GM12874 (cell line): ENCODE measurements around the gene MCF2L.

Experiments
- TF ChIP-seq, protein P1 (sequence below): IDR thresholded peaks from 2 replicates; pipeline ENCODE4 v1.5.1; 2011; ENCODE audit warnings: low read depth, mild to moderate bottlenecking, control low read depth, low read length, moderate library complexity; ENCODE audit not compliant: insufficient read depth

The MCF2L gene

DNA sequence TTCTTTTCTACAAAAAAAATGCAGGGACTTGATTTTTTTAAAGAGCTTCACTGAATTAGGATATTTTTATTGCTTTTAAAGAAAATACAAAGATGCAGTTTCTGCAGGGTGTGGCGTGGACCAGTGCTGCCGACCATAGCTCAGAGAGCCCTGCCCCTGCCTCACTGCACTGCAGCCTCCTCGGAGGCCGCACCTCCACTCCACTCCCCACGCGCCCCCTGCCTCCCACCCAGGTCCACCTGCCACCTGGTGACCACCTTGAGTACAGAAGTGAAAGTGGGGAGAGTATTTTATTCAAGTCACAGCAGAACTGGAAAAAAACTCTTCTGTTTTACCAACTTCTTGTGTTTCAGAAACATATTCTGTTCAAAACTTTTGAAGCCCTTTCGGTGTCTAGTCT is 128.6 kb downstream of the MCF2L start:
- TF ChIP-seq, protein P1, sequence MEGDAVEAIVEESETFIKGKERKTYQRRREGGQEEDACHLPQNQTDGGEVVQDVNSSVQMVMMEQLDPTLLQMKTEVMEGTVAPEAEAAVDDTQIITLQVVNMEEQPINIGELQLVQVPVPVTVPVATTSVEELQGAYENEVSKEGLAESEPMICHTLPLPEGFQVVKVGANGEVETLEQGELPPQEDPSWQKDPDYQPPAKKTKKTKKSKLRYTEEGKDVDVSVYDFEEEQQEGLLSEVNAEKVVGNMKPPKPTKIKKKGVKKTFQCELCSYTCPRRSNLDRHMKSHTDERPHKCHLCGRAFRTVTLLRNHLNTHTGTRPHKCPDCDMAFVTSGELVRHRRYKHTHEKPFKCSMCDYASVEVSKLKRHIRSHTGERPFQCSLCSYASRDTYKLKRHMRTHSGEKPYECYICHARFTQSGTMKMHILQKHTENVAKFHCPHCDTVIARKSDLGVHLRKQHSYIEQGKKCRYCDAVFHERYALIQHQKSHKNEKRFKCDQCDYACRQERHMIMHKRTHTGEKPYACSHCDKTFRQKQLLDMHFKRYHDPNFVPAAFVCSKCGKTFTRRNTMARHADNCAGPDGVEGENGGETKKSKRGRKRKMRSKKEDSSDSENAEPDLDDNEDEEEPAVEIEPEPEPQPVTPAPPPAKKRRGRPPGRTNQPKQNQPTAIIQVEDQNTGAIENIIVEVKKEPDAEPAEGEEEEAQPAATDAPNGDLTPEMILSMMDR = no peak

DNA sequence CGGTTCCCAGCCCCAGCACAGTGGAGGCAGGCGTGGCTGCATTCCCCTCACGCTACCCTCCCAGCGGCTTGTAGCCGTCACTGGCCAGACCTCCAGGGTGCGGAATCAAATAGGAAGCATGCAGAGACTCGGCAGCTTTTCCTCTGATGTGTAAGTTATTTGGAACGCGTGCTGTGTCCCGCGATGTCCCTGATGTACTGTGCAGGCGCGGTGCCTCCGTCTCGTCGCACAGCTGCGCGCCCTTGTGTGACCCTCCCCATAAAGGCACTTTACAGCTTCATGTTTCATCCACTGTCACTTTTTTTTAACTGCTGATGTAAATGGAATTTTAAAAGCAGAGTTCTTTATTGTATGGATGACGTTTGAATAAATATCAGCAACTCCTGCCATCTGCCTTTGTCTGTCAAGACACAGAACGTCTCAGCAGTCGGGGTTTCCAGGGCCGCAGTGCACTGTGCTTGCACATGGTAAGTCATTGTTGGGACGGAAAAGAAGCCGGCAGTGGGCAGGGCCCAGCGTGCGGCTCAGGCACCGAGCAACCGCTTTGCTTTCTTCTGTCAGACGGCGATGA is 129.2 kb downstream of the MCF2L start:
- TF ChIP-seq, protein P1 = no peak

DNA sequence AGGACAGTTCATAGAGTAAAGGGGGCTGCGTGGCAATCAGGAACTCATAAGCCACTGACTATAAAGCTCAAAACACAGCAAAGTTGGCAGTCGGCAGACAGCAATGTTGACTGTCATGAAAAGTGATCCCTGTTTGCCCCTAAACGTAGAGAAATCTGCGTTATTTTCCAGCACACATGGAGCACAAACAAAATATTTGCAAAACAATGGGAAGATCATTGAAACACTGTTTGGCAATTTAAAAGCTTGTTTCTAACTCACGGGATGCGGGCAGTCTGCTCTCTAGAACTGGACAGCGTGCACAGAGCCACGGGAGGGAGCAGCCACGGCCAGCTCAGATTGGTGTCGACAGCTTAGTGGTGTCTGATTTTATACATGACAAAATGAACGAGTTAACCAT is 130.1 kb downstream of the MCF2L start:
- TF ChIP-seq, protein P1 = no peak

DNA sequence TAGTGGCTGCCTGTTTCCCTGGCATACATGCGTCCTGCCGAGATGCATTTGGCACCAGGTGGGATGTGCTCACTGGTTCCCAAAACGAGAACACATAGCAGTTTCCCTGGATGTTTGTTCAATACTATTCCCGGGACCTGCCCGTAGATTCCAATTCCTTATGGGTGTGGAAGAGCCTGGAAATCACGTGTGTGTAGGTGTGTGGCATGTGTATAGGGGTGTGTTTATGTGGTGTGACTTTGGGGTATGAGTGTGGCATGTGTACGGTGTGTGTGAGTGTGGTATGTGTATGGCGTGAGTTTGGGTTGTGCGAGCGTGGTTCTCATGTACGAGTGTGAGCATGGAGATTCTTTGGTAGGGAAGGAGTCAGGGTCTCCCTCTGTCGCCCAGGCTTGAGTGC is 133.7 kb downstream of the MCF2L start:
- TF ChIP-seq, protein P1 = no peak

DNA sequence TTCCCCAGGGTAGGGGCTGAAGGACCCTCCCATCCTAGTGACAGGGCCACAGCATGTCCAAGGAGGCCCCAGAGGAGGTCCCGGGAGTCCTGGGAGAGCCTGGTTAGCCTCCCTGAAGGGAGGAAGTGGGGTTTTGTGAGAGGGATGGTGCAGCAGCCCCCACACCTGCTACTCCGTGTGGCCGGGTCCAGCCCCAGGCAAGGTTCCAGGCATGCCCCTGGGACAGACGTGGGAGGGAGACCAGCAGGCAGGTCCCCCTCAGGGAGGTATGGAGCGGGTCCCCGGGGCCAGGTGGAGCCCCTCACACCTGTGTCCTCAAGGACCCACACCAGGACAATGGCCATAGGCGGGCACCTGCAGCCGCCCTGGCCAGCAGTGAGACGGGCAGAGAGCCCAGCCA is 134.6 kb downstream of the MCF2L start:
- TF ChIP-seq, protein P1 = no peak

DNA sequence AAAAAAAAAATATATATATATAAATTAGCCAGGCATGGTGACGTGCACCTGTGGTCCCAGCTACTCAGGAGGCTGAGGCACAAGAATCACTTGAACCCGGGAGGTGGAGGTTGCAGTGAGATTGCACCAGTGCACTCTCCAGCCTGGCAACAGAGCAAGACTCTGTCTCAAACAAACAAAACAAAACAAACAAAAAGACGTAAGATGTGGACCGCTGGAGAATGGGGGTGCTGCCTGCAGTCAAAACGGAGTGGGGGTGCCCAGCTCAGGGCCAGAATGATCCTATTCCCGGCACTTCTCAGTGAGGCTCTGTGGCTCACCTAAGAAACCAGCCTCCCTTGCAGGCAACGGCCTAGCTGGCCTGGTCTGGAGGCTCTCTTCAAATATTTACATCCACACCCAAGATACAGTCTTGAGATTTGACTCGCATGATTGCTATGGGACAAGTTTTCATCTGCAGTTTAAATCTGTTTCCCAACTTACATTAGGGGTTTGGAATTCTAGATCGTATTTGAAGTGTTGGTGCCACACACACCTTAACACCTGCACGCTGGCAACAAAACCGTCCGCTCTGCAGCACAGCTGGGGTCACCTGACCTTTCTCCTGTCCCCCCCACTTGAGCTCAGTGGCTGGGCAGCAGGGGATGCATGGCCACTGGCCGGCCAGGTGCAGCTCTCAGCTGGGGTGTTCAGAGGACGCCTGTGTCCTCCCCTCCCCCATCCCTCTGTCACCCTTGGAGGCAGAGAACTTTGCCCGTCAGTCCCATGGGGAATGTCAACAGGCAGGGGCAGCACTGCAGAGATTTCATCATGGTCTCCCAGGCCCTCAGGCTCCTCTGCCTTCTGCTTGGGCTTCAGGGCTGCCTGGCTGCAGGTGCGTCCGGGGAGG is 136.3 kb downstream of the MCF2L start, which contains the start of gene F7:
Gene F7, plus strand, starts transcription at position 760 of the 889 bp plus-strand sequence. Its CDS starts 51 bp downstream, at position 811.
- TF ChIP-seq, protein P1 = no peak

DNA sequence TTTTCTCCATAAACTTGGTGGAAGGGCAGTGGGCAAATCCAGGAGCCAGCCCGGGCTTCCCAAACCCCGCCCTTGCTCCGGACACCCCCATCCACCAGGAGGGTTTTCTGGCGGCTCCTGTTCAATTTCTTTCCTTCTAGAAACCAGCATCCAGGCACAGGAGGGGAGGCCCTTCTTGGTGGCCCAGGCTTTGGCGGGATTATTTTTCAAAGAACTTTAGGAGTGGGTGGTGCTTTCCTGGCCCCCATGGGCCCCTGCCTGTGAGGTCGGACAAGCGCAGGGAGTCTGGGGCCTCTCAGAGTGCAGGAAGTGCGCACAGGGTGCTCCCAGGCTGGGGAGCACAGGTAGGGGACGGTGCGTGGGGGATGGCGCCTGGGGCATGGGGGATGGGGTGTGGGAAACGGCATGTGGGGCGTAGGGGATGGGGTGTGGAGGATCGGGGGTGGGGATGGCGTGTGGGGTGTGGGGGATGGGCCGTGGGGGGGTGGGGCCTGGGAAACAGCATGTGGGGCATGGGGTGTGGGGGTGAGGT is 137.0 kb downstream of the MCF2L start:
- TF ChIP-seq, protein P1 = no peak
